ENCODE data around the gene GALNT2. TPM values are rescaled to one million over a fixed set of nuclear protein-coding genes. Genes with fewer than 3 reads are reported as not detected.

Gene GALNT2
- total and polyA plus RNA-seq, 2 experiments from 2014 or later, result 96.7 to 143 TPM

DNA sequence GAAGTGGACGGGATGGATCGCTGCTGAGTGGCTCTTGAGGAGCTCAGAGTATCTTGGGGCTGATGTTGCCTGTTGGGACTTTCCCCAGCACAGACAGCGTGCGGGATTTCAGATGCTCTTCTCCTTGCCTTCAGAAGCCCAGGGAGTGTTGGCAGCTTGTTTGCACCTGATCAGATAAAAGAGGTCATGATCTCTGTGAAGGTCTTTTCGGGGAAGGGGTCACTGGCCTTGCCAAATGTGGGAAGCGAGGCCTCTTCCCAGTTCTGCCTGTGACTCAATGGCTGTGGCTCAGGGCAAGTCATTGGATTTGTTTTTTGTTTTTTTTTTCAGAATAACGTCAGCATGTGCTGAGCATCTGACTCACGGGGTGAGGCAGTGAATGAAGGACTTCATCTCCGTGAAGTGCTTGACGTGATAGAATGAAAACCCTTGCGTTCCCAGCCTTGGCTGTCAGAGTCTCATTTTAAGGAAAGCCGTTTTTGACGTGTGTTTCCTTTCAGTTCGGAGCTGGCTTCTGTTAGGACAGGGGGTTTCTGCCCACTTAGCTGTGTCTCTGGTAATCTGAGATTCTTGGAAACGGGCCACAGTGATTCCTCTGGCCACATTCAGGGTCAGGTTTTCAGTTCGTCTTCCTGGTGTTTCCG lies 46.7 kb downstream of the GALNT2 start:
- H3K9me3 ChIP-seq (ENCODE audit: low read depth), result no peaks in the 10 kb centered on the region
- H3K27ac ChIP-seq, result peak overlapping the region; percentile 72
- no peaks in the 10 kb centered on the region for H3K27me3 ChIP-seq
- peaks cover 37% of the 10 kb centered on the region for H3K4me1 ChIP-seq (ENCODE audit: insufficient read depth)
- DNase-seq (ENCODE audit: low spot score), result peak; percentile 48
- TF ChIP-seq EZH2phosphoT487 (IDR thresholded peaks at IDR 0.05; ENCODE audit: low read depth, severe bottlenecking, unreplicated experiment) (no peak), EZH2 (IDR thresholded peaks at IDR 0.05; ENCODE audit: borderline replicate concordance) (no peak)
- TF ChIP-seq, protein P1, sequence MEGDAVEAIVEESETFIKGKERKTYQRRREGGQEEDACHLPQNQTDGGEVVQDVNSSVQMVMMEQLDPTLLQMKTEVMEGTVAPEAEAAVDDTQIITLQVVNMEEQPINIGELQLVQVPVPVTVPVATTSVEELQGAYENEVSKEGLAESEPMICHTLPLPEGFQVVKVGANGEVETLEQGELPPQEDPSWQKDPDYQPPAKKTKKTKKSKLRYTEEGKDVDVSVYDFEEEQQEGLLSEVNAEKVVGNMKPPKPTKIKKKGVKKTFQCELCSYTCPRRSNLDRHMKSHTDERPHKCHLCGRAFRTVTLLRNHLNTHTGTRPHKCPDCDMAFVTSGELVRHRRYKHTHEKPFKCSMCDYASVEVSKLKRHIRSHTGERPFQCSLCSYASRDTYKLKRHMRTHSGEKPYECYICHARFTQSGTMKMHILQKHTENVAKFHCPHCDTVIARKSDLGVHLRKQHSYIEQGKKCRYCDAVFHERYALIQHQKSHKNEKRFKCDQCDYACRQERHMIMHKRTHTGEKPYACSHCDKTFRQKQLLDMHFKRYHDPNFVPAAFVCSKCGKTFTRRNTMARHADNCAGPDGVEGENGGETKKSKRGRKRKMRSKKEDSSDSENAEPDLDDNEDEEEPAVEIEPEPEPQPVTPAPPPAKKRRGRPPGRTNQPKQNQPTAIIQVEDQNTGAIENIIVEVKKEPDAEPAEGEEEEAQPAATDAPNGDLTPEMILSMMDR (IDR thresholded peaks at IDR 0.05; ENCODE audit: poor library complexity), result no peak
- H3K9me2 ChIP-seq (replicated peaks; ENCODE audit: insufficient read depth), result no peaks in the 10 kb centered on the region
- H2AFZ ChIP-seq, result no peak overlapping the region
- H3K36me3 ChIP-seq (replicated peaks; ENCODE audit: insufficient read depth, low read depth), result no peaks in the 10 kb centered on the region
- WGBS (ENCODE audit: low lambda C conversion rate, missing lambda C conversion rate), result 58% methylated on average over 17 of the region's 17 CpGs
- H3K79me2 ChIP-seq, result peaks cover 85% of the 10 kb centered on the region
- H4K20me1 ChIP-seq (ENCODE audit: insufficient read depth, poor library complexity, severe bottlenecking), result peaks cover 12% of the 10 kb centered on the region
- peak overlapping the region; percentile 57 for H3K4me2 ChIP-seq
- H3K4me3 ChIP-seq, result no peak overlapping the region

DNA sequence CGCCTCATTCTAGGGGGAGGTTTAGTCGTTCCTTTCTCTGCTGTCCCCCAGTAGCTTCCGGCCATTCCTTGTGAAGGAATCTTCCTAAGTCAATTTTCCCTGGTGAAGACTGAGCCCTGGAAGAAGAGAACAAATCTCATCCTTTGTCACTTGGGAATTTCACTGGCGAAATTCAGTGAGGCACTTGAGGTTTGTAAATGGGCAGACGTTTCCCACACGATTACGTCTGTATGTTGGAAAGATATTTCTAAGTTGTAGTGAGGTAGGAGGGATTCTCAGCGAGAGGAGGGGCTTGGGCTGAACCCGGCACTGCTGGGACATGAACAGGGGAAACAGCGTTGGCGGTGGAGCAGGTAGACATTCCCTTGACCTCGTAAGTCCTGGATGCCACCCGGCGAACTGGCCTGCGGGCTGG lies 47.2 kb downstream of the GALNT2 start:
- WGBS (ENCODE audit: low lambda C conversion rate, missing lambda C conversion rate), result 80% methylated on average over 15 of the region's 15 CpGs
- peak overlapping the region; percentile 72 for H3K27ac ChIP-seq
- H3K27me3 ChIP-seq, result no peaks in the 10 kb centered on the region
- TF ChIP-seq, protein P1 (IDR thresholded peaks at IDR 0.05; ENCODE audit: poor library complexity), result no peak
- no peak for TF ChIP-seq EZH2 (IDR thresholded peaks at IDR 0.05; ENCODE audit: borderline replicate concordance)
- no peak for TF ChIP-seq EZH2phosphoT487 (IDR thresholded peaks at IDR 0.05; ENCODE audit: low read depth, severe bottlenecking, unreplicated experiment)
- peaks cover 37% of the 10 kb centered on the region for H3K4me1 ChIP-seq (ENCODE audit: insufficient read depth)
- no peak overlapping the region for H2AFZ ChIP-seq
- H3K36me3 ChIP-seq (replicated peaks; ENCODE audit: insufficient read depth, low read depth), result no peaks in the 10 kb centered on the region
- H4K20me1 ChIP-seq (ENCODE audit: insufficient read depth, poor library complexity, severe bottlenecking), result peaks cover 17% of the 10 kb centered on the region
- H3K79me2 ChIP-seq, result peaks cover 85% of the 10 kb centered on the region
- DNase-seq (ENCODE audit: low spot score), result no peak
- H3K9me3 ChIP-seq (ENCODE audit: low read depth), result no peaks in the 10 kb centered on the region
- H3K4me2 ChIP-seq, result peak overlapping the region; percentile 57
- no peaks in the 10 kb centered on the region for H3K9me2 ChIP-seq (replicated peaks; ENCODE audit: insufficient read depth)
- H3K4me3 ChIP-seq, result no peak overlapping the region

GRCh38 chr1:230117694-230118093 lies 50.7 kb downstream of the GALNT2 start:
- peaks cover 12% of the 10 kb centered on the region for H4K20me1 ChIP-seq (ENCODE audit: insufficient read depth, poor library complexity, severe bottlenecking)

More at GRCh38 chr1:230117694-230118093, 50.7 kb downstream of the GALNT2 start:
- no peak for TF ChIP-seq EZH2phosphoT487 (IDR thresholded peaks at IDR 0.05; ENCODE audit: low read depth, severe bottlenecking, unreplicated experiment)
- TF ChIP-seq EZH2 (IDR thresholded peaks at IDR 0.05; ENCODE audit: borderline replicate concordance), result no peak
- TF ChIP-seq, protein P1 (IDR thresholded peaks at IDR 0.05; ENCODE audit: poor library complexity), result no peak
- H3K4me3 ChIP-seq, result no peak overlapping the region
- DNase-seq (ENCODE audit: low spot score), result no peak
- peaks cover 87% of the 10 kb centered on the region for H3K79me2 ChIP-seq
- no peak overlapping the region for H3K4me2 ChIP-seq
- H3K9me3 ChIP-seq (ENCODE audit: low read depth), result no peaks in the 10 kb centered on the region
- 85% methylated on average over 6 of the region's 6 CpGs for WGBS (ENCODE audit: low lambda C conversion rate, missing lambda C conversion rate)
- no peaks in the 10 kb centered on the region for H3K27me3 ChIP-seq
- no peak overlapping the region for H3K27ac ChIP-seq
- no peak overlapping the region for H2AFZ ChIP-seq
- peaks cover 9% of the 10 kb centered on the region for H3K4me1 ChIP-seq (ENCODE audit: insufficient read depth)
- no peaks in the 10 kb centered on the region for H3K9me2 ChIP-seq (replicated peaks; ENCODE audit: insufficient read depth)
- no peaks in the 10 kb centered on the region for H3K36me3 ChIP-seq (replicated peaks; ENCODE audit: insufficient read depth, low read depth)
